Right kidney (tissue), 1 donor: ENCODE measurements around the gene NUDT16L1.

Source experiments
- DNase-seq: peaks from one replicate; pipeline ENCODE4 v3.0.0-alpha.2; 2016

Gene NUDT16L1

GRCh38 chr16:4681471-4682083, 11.8 kb upstream of the NUDT16L1 start:
- no peak for DNase-seq

- no peak for DNase-seq
These were observed 11.2 kb upstream of the NUDT16L1 start for GRCh38 chr16:4682084-4682591.

- peak; percentile 79 for DNase-seq
These were observed 10.6 kb upstream of the NUDT16L1 start for GRCh38 chr16:4682616-4683254.

- DNase-seq: no peak
These were observed 9.9 kb upstream of the NUDT16L1 start for GRCh38 chr16:4683255-4684057.

GRCh38 chr16:4684058-4684715, 9.2 kb upstream of the NUDT16L1 start:
- DNase-seq: no peak

GRCh38 chr16:4684763-4685162, 8.6 kb upstream of the NUDT16L1 start:
- DNase-seq: no peak

- DNase-seq: no peak
These were observed 8.1 kb upstream of the NUDT16L1 start for GRCh38 chr16:4685292-4685691.

- no peak for DNase-seq
These were observed 7.4 kb upstream of the NUDT16L1 start for GRCh38 chr16:4685776-4686496.

- DNase-seq: no peak
These were observed 6.7 kb upstream of the NUDT16L1 start for GRCh38 chr16:4686497-4687210.

GRCh38 chr16:4687416-4687815, 5.9 kb upstream of the NUDT16L1 start:
- no peak for DNase-seq

- DNase-seq: no peak
These were observed 5.3 kb upstream of the NUDT16L1 start for GRCh38 chr16:4687946-4688673.

GRCh38 chr16:4688674-4689045, 4.7 kb upstream of the NUDT16L1 start:
- no peak for DNase-seq

GRCh38 chr16:4689091-4689671, 4.2 kb upstream of the NUDT16L1 start:
- DNase-seq: no peak

- DNase-seq: no peak
These were observed 3.3 kb upstream of the NUDT16L1 start for GRCh38 chr16:4689864-4690704.

GRCh38 chr16:4690946-4691665, 2.3 kb upstream of the NUDT16L1 start:
- DNase-seq: no peak

- DNase-seq: no peak
These were observed 1.5 kb upstream of the NUDT16L1 start for GRCh38 chr16:4691666-4692412.

- no peak for DNase-seq
These were observed 684 bp upstream of the NUDT16L1 start for GRCh38 chr16:4692460-4693295.
